ENCODE data around the gene DYNLL2. TPM values are rescaled to one million over a fixed set of nuclear protein-coding genes. Genes with fewer than 3 reads are reported as not detected.
"Not testable (repeated sequence)": the region's sequence is repeated elsewhere in the genome, so short reads cannot be mapped to it uniquely, and the experiment has no call there.

DYNLL2 gene
- total RNA-seq, 1 experiment from 2014 or later = 29.1 TPM

DNA sequence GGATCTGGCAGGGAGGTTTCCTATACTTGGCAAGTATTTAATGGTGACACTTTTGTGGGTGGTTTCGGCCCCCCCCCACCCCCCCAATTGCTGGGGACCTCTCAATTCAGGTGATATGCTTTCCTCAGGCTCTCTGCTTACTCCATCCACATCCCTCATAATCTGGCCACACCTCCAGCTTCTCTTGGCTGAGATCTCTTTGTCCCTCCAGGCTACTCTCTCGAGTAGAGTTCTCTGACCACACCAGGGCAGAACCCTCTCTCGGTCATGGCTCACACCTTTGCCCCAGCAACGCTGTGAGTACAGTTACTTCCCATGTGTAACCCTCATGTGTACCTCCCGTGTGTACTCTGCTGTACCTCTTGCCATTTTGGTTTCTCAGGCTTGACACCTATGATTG is 42.1 kb upstream of the DYNLL2 start:
- TF ChIP-seq EZH2 (IDR thresholded peaks at IDR 0.05; ENCODE audit: borderline replicate concordance, low read depth, low read length, poor library complexity, severe bottlenecking) (no peak), CTCF (conservative IDR thresholded peaks at IDR 0.05; ENCODE audit: low read depth, low read length) (no peak)
- ChIA-PET POLR2A (ENCODE audit: low non-redundant PET) (no interaction called here), CTCF (no interaction called here)
- H3K9me3 ChIP-seq (ENCODE audit: low read depth, low read length, poor library complexity, severe bottlenecking) = no peaks in the 10 kb centered on the region
- H3K36me3 ChIP-seq (ENCODE audit: insufficient read depth, low read length, poor library complexity, severe bottlenecking) = no peaks in the 10 kb centered on the region
- no peak overlapping the region for H3K4me3 ChIP-seq (ENCODE audit: low read depth, low read length, poor library complexity, severe bottlenecking)
- peaks cover 8% of the 10 kb centered on the region for H3K4me1 ChIP-seq (ENCODE audit: insufficient read depth, low read length, poor library complexity, severe bottlenecking)
- intact Hi-C loops (cut with micrococcal nuclease; ENCODE audit: unreplicated experiment) = no loop called here
- no peak overlapping the region for H3K27ac ChIP-seq (ENCODE audit: low read depth, low read length, poor library complexity, severe bottlenecking)
- no peak for DNase-seq (ENCODE audit: low spot score)
- H3K27me3 ChIP-seq (replicated peaks; ENCODE audit: insufficient read depth, low read depth, low read length, poor library complexity) = peaks cover 16% of the 10 kb centered on the region
- BruUV-seq (replicated peaks) = no TSS peak

DNA sequence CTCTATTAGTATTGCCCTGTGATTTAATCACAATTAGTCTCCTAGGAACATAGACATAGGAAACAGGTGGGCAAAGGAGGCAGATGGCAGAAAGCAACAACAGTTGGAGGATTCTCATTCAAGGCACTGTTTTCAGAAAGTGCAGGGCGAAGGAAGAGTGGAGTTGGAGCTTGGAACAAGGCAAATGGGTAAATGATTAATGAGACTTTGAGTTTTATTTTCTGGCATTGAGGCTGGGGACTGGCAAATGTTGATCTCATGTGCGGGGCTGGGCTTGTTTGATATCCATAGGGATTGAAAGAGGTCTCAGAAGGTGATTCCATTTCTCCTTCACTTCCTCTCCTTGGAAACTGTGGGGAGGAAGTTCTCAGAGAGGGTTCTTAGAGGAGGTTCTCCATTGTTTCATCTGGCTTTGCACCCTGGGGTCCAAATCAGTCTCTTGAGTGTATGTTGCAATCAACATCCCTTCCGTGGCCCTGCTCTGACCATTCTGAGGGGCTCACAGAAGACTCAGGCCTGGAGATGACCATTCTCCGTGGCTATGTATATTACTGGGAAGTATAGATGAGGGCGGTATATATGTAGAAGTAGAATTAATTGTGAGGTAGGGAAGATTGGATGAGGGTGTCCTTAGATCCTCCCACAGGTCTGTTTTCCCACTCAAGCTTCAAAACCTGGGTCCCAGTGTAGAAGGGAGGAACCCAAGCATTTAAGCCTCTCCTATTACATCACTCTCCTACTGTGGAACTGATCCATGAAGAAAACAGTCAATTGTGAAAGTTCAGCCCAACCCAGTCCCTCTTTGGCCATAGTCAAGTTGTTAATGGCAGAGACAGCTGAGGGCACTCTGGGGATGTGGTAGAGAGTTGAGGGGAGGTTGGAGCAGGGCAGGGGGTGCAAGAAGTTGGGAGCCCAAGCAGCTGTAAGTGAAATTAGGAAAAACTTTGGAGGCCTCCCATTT is 39.7 kb upstream of the DYNLL2 start:
- peaks cover 9% of the 10 kb centered on the region for H3K27me3 ChIP-seq (replicated peaks; ENCODE audit: insufficient read depth, low read depth, low read length, poor library complexity)
- H3K4me3 ChIP-seq (ENCODE audit: low read depth, low read length, poor library complexity, severe bottlenecking) = no peak overlapping the region
- H3K27ac ChIP-seq (ENCODE audit: low read depth, low read length, poor library complexity, severe bottlenecking) = no peak overlapping the region
- CTCF ChIA-PET = no interaction called here
- DNase-seq (ENCODE audit: low spot score) = no peak
- BruUV-seq (replicated peaks) = no TSS peak
- H3K36me3 ChIP-seq (ENCODE audit: insufficient read depth, low read length, poor library complexity, severe bottlenecking) = no peaks in the 10 kb centered on the region
- H3K4me1 ChIP-seq (ENCODE audit: insufficient read depth, low read length, poor library complexity, severe bottlenecking) = peaks cover 8% of the 10 kb centered on the region
- intact Hi-C loops (cut with micrococcal nuclease; ENCODE audit: unreplicated experiment) = no loop called here
- TF ChIP-seq CTCF (conservative IDR thresholded peaks at IDR 0.05; ENCODE audit: low read depth, low read length) (no peak), EZH2 (IDR thresholded peaks at IDR 0.05; ENCODE audit: borderline replicate concordance, low read depth, low read length, poor library complexity, severe bottlenecking) (no peak)
- POLR2A ChIA-PET (ENCODE audit: low non-redundant PET) = interaction anchor here (0.6 kb wide), 1 partner anchor 36 kb away, joined by 3 read pairs; no protein-coding TSS in a partner anchor
- no peaks in the 10 kb centered on the region for H3K9me3 ChIP-seq (ENCODE audit: low read depth, low read length, poor library complexity, severe bottlenecking)

DNA sequence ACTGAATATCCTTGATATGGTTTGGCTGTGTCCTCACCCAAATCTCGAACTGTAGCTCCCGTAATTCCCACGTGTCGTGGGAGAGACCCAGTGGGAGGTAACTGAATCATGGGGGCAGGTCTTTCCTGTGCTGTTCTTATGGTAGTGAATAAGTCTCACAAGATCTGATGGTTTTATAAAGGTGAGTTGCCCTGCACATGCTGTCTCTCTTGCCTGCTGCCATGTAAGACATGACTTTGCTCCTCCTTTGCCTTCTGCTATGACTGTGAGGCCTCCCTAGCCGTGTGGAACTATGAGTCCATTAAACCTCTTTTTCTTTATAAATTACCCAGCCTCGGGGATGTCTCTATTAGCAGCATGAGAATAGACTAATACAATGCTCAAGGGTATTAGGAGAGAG is 39.0 kb upstream of the DYNLL2 start:
- intact Hi-C loops (cut with micrococcal nuclease; ENCODE audit: unreplicated experiment); CTCF ChIA-PET: not testable (repeated sequence)

More for the DNA sequence above, 39.0 kb upstream of the DYNLL2 start:
- not testable (repeated sequence) for BruUV-seq (replicated peaks); H3K27ac ChIP-seq (ENCODE audit: low read depth, low read length, poor library complexity, severe bottlenecking); H3K4me1 ChIP-seq (ENCODE audit: insufficient read depth, low read length, poor library complexity, severe bottlenecking); H3K27me3 ChIP-seq (replicated peaks; ENCODE audit: insufficient read depth, low read depth, low read length, poor library complexity); H3K36me3 ChIP-seq (ENCODE audit: insufficient read depth, low read length, poor library complexity, severe bottlenecking); DNase-seq (ENCODE audit: low spot score); H3K4me3 ChIP-seq (ENCODE audit: low read depth, low read length, poor library complexity, severe bottlenecking); H3K9me3 ChIP-seq (ENCODE audit: low read depth, low read length, poor library complexity, severe bottlenecking)
- POLR2A ChIA-PET (ENCODE audit: low non-redundant PET) = interaction anchor here (0.5 kb wide), 1 partner anchor 32 kb away, joined by 3 read pairs; no protein-coding TSS in a partner anchor
